ENCODE measurements around the gene TBC1D2B. TPM values are rescaled to one million over a fixed set of nuclear protein-coding genes. Genes with fewer than 3 reads are reported as not detected.

The TBC1D2B gene
- 100 to 1,000 TPM in 3 of 5 donors, 10 to 100 TPM in 2; 86.1 to 106 (median 101) TPM for total RNA-seq
- 62.9 TPM for total RNA-seq (2013)
- 63.7 to 253 (median 145) reads per million in 29 experiments for total RNA-seq

DNA sequence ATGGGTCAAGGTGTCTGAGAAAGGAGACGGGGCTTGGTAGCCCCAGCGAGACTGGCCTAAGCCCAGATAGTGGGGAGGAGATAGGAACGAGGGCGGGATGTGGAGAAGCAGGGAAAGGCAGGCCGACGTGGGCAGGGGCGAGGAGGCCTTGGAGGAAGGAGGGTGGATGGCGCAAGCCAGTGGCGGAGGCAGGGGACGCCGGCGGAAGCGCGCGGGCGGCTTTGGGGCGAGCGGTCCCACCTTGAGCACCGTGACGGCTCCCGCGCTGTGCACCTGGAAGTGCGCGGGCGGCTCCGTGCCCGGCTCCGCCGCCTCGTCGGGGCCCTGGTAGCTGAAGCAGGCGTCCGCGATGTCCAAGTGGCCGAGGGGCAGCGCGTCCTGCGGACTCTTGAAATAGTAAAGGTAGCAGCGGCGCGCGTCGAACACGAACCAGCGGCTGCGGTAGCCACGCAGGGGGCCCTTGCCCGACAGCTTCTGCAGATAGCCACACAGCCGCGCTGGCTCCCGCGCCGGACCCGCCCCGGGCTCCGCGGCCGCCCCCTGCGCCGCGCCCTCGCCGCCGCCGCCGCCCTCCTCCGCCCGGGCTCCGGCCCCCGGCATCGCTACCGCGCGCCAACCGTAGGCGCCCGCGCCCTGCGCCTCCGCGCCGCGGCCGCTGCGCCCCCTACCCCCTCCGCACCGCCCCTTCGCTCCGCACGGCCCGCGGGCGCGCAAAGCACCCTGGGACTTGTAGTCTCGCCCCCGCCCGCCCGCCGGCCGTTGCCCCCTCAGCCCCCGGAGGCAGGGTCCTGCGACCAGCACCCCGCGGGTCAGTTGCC lies at the start of gene TBC1D2B:
Gene TBC1D2B (minus strand): TSS at position 659 of the 818 bp plus-strand sequence. CDS start 59 bp downstream, at position 600.
- H3K27ac ChIP-seq (ENCODE audit: low read length): peak within 1 kb of the TSS; percentile 71
- ChIA-PET CTCF (interaction anchor here in 1 of 2 donors (1.0 to 1.5 kb wide), 2 partner anchors 8 to 32 kb away, joined by 3 to 9 read pairs; no protein-coding TSS in a partner anchor), POLR2A (no interaction called here)
- H3K27ac Mint-ChIP-seq: peak within 1 kb of the TSS; percentile 98 to 99
- H3K9me3 ChIP-seq: no peaks in the 10 kb centered on the region
- WGBS (ENCODE audit: insufficient coverage): 0% methylated on average over 95 of the region's 104 CpGs
- no peaks in the 10 kb centered on the region for H3K9me3 Mint-ChIP-seq
- no peaks in the 10 kb centered on the region for H3K27me3 ChIP-seq (replicated peaks in 1 of 2; ENCODE audit: control insufficient read depth in 2 of 2, extremely low read depth in 1 of 2, insufficient read depth in 2 of 2, low read length in 1 of 2)
- no peaks in the 10 kb centered on the region for H3K27me3 Mint-ChIP-seq
- no peaks in the 10 kb centered on the region for H3K36me3 ChIP-seq (ENCODE audit: control insufficient read depth in 2 of 2, extremely low read depth in 1 of 2, insufficient read depth in 1 of 2, low read length in 1 of 2)
- peak within 1 kb of the TSS; percentile 87 to 91 for H3K4me3 ChIP-seq (ENCODE audit: control insufficient read depth in 1 of 2, extremely low read depth in 1 of 2, low read length in 1 of 2)
- peaks cover 8% of the 10 kb centered on the region for H3K36me3 Mint-ChIP-seq
- H3K4me1 ChIP-seq (ENCODE audit: control insufficient read depth in 1 of 2, extremely low read depth in 1 of 2, insufficient read depth in 2 of 2, low read length in 2 of 2): peaks cover 16 to 36% of the 10 kb centered on the region in 2 experiments
- DNase-seq (peak; percentile 21 to 85 (median 59)), ATAC-seq (replicated peaks in 1 of 4) (peak; percentile 84 to 91 (median 86))
- H3K4me3 Mint-ChIP-seq: peak within 1 kb of the TSS; percentile 99 to 100 (median 99)
- peaks cover 38 to 51% (median 45%) of the 10 kb centered on the region in 3 donors for H3K4me1 Mint-ChIP-seq

DNA sequence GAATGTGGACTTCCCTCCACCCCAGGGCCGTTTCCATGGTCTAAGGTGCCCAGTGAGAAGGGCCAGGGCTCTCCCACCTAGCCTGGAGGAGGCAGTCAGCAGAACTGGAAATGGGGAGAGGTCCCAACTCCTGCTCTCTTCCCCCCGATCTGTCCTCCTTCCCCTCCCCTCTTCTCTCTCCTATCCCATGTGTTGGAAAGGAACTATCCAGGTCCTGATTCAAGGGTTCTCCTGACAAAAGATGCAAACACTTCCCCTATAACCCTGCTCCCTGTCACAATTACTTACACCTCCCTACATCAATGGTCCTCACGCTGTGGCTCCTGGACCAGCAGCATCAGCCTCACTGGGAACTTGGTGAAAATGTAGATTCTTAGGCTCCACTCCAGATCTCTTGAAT lies 47.8 kb upstream of the TBC1D2B start:
- CTCF ChIA-PET: interaction anchor here in 1 of 2 donors (0.8 kb wide), 1 partner anchor 159 kb away, joined by 3 read pairs; no protein-coding TSS in a partner anchor
- no peak overlapping the region for H3K27ac Mint-ChIP-seq
- no peaks in the 10 kb centered on the region for H3K27me3 Mint-ChIP-seq
- H3K4me1 Mint-ChIP-seq: peaks cover 4 to 8% (median 5%) of the 10 kb centered on the region in 3 donors
- H3K4me1 ChIP-seq (ENCODE audit: control insufficient read depth in 1 of 2, extremely low read depth in 1 of 2, insufficient read depth in 2 of 2, low read length in 2 of 2): no peaks in the 10 kb centered on the region
- no peak for DNase-seq
- H3K36me3 Mint-ChIP-seq: no peaks in the 10 kb centered on the region
- H3K4me3 Mint-ChIP-seq: no peak overlapping the region
- no peaks in the 10 kb centered on the region for H3K27me3 ChIP-seq (replicated peaks in 1 of 2; ENCODE audit: control insufficient read depth in 2 of 2, extremely low read depth in 1 of 2, insufficient read depth in 2 of 2, low read length in 1 of 2)
- no peak overlapping the region for H3K27ac ChIP-seq (ENCODE audit: low read length)
- ATAC-seq (replicated peaks in 1 of 4): no peak
- WGBS (ENCODE audit: insufficient coverage): no CpG with 5 or more reads among the region's 3 CpGs
- no peaks in the 10 kb centered on the region for H3K9me3 ChIP-seq
- H3K4me3 ChIP-seq (ENCODE audit: control insufficient read depth in 1 of 2, extremely low read depth in 1 of 2, low read length in 1 of 2): no peak overlapping the region
- H3K36me3 ChIP-seq (ENCODE audit: control insufficient read depth in 2 of 2, extremely low read depth in 1 of 2, insufficient read depth in 1 of 2, low read length in 1 of 2): no peaks in the 10 kb centered on the region
- POLR2A ChIA-PET: no interaction called here
- no peaks in the 10 kb centered on the region for H3K9me3 Mint-ChIP-seq

DNA sequence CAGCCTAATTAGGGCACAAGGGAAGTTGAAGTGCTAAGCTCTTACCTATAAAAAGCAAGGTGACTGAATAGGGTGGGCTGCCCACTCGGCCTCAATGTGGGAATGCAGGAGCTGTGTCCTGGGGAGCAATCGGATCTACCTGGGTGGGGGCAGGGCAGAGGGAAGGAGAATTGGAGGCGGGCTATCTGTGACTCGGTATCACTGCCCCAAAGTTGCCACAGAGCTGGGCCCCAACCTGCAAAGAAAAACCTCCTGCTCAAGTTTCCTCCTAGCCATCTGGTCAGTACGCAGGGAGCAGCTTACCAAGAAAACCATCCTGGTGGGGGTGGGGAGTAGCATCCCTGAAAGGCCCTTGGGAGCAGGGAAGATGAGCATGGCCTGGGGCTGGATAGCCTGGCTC lies 43.0 kb upstream of the TBC1D2B start:
- ChIA-PET POLR2A (interaction anchor here (0.5 to 0.6 kb wide), 2 partner anchors 51 to 358 kb away, joined by 4 to 7 read pairs; no protein-coding TSS in a partner anchor), CTCF (interaction anchor here in 1 of 2 donors (0.6 kb wide), 1 partner anchor 75 kb away, joined by 3 read pairs; no protein-coding TSS in a partner anchor)
- H3K9me3 ChIP-seq: no peaks in the 10 kb centered on the region
- no peaks in the 10 kb centered on the region for H3K9me3 Mint-ChIP-seq
- H3K27ac ChIP-seq (ENCODE audit: low read length): no peak overlapping the region
- no peaks in the 10 kb centered on the region for H3K4me1 Mint-ChIP-seq
- no peaks in the 10 kb centered on the region for H3K36me3 Mint-ChIP-seq
- H3K27me3 ChIP-seq (replicated peaks in 1 of 2; ENCODE audit: control insufficient read depth in 2 of 2, extremely low read depth in 1 of 2, insufficient read depth in 2 of 2, low read length in 1 of 2): no peaks in the 10 kb centered on the region
- no peak for ATAC-seq (replicated peaks in 1 of 4)
- H3K4me3 Mint-ChIP-seq: no peak overlapping the region
- DNase-seq: no peak
- no peaks in the 10 kb centered on the region for H3K4me1 ChIP-seq (ENCODE audit: control insufficient read depth in 1 of 2, extremely low read depth in 1 of 2, insufficient read depth in 2 of 2, low read length in 2 of 2)
- no peak overlapping the region for H3K27ac Mint-ChIP-seq
- H3K36me3 ChIP-seq (ENCODE audit: control insufficient read depth in 2 of 2, extremely low read depth in 1 of 2, insufficient read depth in 1 of 2, low read length in 1 of 2): no peaks in the 10 kb centered on the region
- no peak overlapping the region for H3K4me3 ChIP-seq (ENCODE audit: control insufficient read depth in 1 of 2, extremely low read depth in 1 of 2, low read length in 1 of 2)
- H3K27me3 Mint-ChIP-seq: no peaks in the 10 kb centered on the region
- WGBS (ENCODE audit: insufficient coverage): 100% methylated on average over 3 of the region's 5 CpGs

DNA sequence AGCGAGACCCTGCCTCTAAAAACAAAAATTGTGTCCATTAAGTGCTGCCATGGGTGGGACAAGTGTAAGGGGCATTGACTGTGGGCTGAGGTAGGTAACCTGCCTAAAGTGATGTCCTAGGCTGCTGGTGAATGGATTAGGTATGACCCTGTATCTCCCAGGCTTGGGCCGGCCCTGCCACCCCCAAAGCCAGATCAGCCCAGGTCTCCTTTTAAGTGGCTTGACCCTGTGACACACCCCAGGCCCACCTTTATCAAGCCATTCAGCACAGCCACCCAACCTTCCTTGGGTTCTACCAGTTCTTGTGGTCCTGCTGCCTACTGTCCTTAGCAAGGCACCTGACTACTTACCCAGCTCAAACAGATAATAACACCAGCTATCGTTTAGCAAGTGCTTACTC lies 35.0 kb upstream of the TBC1D2B start:
- Histone ChIP-seq H3K4me3 (ENCODE audit: control insufficient read depth in 1 of 2, extremely low read depth in 1 of 2, low read length in 1 of 2) (no peak overlapping the region), H3K36me3 (ENCODE audit: control insufficient read depth in 2 of 2, extremely low read depth in 1 of 2, insufficient read depth in 1 of 2, low read length in 1 of 2) (no peaks in the 10 kb centered on the region), H3K27me3 (replicated peaks in 1 of 2; ENCODE audit: control insufficient read depth in 2 of 2, extremely low read depth in 1 of 2, insufficient read depth in 2 of 2, low read length in 1 of 2) (peaks cover 0 to 3% of the 10 kb centered on the region in 2 experiments), H3K27ac (ENCODE audit: low read length) (no peak overlapping the region), H3K9me3 (no peaks in the 10 kb centered on the region), H3K4me1 (ENCODE audit: control insufficient read depth in 1 of 2, extremely low read depth in 1 of 2, insufficient read depth in 2 of 2, low read length in 2 of 2) (peaks cover 0 to 6% of the 10 kb centered on the region in 2 experiments)
- ChIA-PET POLR2A (interaction anchor here in 1 of 2 donors (0.6 to 1.1 kb wide), 2 partner anchors 145 to 149 kb away, joined by 3 read pairs; no protein-coding TSS in a partner anchor), CTCF (interaction anchor here (0.5 to 5.0 kb wide), 16 partner anchors 19 to 312 kb away, joined by 3 to 40 read pairs (median 4); no protein-coding TSS in a partner anchor)
- Mint-ChIP-seq H3K27ac (no peak overlapping the region), H3K27me3 (no peaks in the 10 kb centered on the region), H3K4me1 (peaks cover 2 to 8% (median 7%) of the 10 kb centered on the region in 3 donors), H3K9me3 (no peaks in the 10 kb centered on the region), H3K4me3 (no peak overlapping the region), H3K36me3 (no peaks in the 10 kb centered on the region)
- ATAC-seq (replicated peaks in 1 of 4) (no peak), DNase-seq (no peak)
- WGBS (ENCODE audit: insufficient coverage): 88% methylated on average over 2 of the region's 3 CpGs

DNA sequence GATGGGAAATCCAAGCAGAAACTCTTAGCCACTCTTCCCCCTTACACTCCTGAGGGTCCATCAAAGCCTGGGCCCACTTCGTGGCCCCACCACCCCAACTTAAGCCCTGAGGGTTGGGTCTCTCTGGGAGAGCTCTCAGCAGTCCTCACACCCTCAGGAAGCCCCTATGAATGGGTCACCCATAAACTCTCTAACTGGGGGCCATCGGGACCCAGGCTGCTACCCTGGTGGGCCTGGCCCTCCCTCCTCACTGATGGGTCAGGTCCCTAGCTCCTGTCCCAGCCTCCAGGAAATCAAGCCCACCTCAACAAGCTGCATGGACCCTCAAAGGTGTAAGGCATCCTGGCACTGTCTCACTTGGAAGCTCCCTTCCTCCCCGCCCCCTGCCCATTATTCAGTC lies 34.3 kb upstream of the TBC1D2B start:
- Mint-ChIP-seq H3K27ac (no peak overlapping the region), H3K4me1 (peaks cover 2 to 12% (median 7%) of the 10 kb centered on the region in 3 donors), H3K4me3 (no peak overlapping the region), H3K9me3 (no peaks in the 10 kb centered on the region), H3K27me3 (no peaks in the 10 kb centered on the region), H3K36me3 (no peaks in the 10 kb centered on the region)
- ATAC-seq (replicated peaks in 1 of 4) (no peak), DNase-seq (no peak)
- CTCF ChIA-PET: interaction anchor here in 1 of 2 donors (0.9 to 5.0 kb wide), 5 partner anchors 78 to 146 kb away, joined by 3 to 40 read pairs (median 31); no protein-coding TSS in a partner anchor
- Histone ChIP-seq H3K27me3 (replicated peaks in 1 of 2; ENCODE audit: control insufficient read depth in 2 of 2, extremely low read depth in 1 of 2, insufficient read depth in 2 of 2, low read length in 1 of 2) (peaks cover 0 to 3% of the 10 kb centered on the region in 2 experiments), H3K4me1 (ENCODE audit: control insufficient read depth in 1 of 2, extremely low read depth in 1 of 2, insufficient read depth in 2 of 2, low read length in 2 of 2) (peaks cover 0 to 6% of the 10 kb centered on the region in 2 experiments), H3K27ac (ENCODE audit: low read length) (no peak overlapping the region), H3K36me3 (ENCODE audit: control insufficient read depth in 2 of 2, extremely low read depth in 1 of 2, insufficient read depth in 1 of 2, low read length in 1 of 2) (no peaks in the 10 kb centered on the region), H3K4me3 (ENCODE audit: control insufficient read depth in 1 of 2, extremely low read depth in 1 of 2, low read length in 1 of 2) (no peak overlapping the region), H3K9me3 (no peaks in the 10 kb centered on the region)
- 80% methylated on average over 2 of the region's 3 CpGs for WGBS (ENCODE audit: insufficient coverage)
- POLR2A ChIA-PET: no interaction called here

DNA sequence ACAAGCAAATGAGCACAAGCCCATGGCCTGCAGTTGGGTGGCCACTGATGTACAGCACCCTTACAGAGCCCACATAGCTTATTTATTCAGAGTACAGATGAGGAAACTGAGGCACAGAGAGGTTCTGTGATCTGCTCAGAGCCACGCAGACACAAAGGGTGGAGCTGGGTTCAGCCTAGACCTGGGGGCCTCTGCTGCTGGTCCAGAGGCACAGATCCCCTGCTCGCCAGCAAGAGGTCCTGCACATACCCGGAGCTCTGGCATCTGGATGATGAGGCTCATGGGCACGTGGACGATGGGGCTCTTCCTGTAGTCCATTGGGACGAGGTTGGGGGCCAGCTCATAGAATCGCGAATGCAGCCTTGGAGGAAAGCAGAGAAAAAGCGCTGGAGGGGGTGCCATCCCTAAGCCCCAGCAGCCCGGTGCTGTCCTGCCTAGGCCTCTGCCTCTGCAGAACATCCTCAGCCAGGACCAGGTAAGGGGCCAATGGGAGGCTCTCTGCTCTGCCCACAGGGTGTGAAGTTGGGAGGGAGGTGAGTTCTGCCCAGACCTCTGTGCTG lies 33.5 kb upstream of the TBC1D2B start:
- H3K36me3 Mint-ChIP-seq: no peaks in the 10 kb centered on the region
- no peaks in the 10 kb centered on the region for H3K27me3 Mint-ChIP-seq
- Histone ChIP-seq H3K4me1 (ENCODE audit: control insufficient read depth in 1 of 2, extremely low read depth in 1 of 2, insufficient read depth in 2 of 2, low read length in 2 of 2) (peaks cover 0 to 12% of the 10 kb centered on the region in 2 experiments), H3K27ac (ENCODE audit: low read length) (no peak overlapping the region), H3K4me3 (ENCODE audit: control insufficient read depth in 1 of 2, extremely low read depth in 1 of 2, low read length in 1 of 2) (no peak overlapping the region), H3K9me3 (no peaks in the 10 kb centered on the region), H3K27me3 (replicated peaks in 1 of 2; ENCODE audit: control insufficient read depth in 2 of 2, extremely low read depth in 1 of 2, insufficient read depth in 2 of 2, low read length in 1 of 2) (peaks cover 0 to 3% of the 10 kb centered on the region in 2 experiments), H3K36me3 (ENCODE audit: control insufficient read depth in 2 of 2, extremely low read depth in 1 of 2, insufficient read depth in 1 of 2, low read length in 1 of 2) (no peaks in the 10 kb centered on the region)
- H3K27ac Mint-ChIP-seq: no peak overlapping the region
- no peak overlapping the region for H3K4me3 Mint-ChIP-seq
- POLR2A ChIA-PET: no interaction called here
- DNase-seq (no peak), ATAC-seq (replicated peaks in 1 of 4) (no peak)
- 93% methylated on average over 9 of the region's 10 CpGs for WGBS (ENCODE audit: insufficient coverage)
- no peaks in the 10 kb centered on the region for H3K9me3 Mint-ChIP-seq
- peaks cover 5 to 20% (median 10%) of the 10 kb centered on the region in 3 donors for H3K4me1 Mint-ChIP-seq
- CTCF ChIA-PET: interaction anchor here in 1 of 2 donors (1.4 to 5.0 kb wide), 3 partner anchors 111 to 145 kb away, joined by 3 to 40 read pairs (median 39); no protein-coding TSS in a partner anchor

Measured in T-cell (primary cell).